ENCODE measurements around the gene REG3A.

DNA sequence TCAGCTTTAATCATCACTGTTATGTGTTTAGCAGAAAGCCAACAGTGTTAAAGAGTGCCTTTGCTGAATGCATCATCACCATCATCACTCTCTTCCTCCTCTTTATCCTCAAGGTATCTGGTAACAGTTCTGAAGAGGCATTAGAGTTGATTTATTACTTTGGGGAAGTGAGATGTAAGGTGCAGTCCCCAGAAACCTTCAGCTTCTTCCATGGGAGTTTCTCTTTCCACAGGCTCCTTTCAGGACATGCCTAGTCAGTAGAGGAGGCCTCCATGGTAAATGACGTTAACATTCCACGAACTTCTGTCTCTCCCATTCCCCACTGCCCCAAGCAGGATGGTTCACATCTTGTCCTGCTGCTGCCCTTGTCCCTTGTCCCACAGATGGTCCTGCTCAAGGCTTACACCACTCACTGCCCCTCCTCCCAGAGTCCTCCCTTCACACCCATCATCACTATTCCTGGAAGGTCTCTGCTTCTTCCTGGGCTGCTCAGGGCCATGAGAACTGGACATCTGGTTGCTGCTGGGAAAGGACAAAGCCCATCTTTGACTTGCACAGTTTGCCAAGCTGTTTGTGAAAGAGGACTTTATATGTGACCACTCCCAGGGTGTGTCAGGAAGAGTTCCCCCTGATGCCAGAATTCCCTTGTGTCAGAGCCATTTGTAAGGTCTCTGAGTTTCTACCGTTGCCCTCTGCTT is 44.6 kb downstream of the REG3A start:
- TF ChIP-seq CTCF (conservative IDR thresholded peaks at IDR 0.05; ENCODE audit: low read length) (no peak), EZH2phosphoT487 (IDR thresholded peaks at IDR 0.05; ENCODE audit: borderline replicate concordance) (no peak)
